ENCODE data around the gene ZCCHC7.

Gene ZCCHC7

DNA sequence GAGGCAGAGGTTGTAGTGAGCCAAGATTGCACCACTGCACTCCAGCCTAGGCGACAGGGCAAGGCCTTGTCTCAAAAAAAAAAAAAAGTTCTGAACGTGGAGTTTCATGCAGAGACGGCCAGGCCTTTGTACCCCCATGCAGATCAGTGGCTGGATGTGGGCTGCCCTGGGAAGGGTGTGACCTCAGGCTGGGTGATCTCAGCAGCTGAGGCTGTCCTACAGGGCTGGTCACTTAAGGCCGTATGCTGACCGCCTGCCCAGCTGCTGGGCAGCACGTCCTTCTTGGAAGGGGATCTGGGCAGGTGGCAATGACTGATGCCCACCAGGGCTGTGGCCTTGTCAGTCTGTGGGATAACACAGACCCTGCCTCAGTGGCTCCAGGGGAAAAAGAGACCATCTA lies 264.9 kb downstream of the ZCCHC7 start:
- Histone ChIP-seq H3K9me3 (ENCODE audit: control insufficient read depth, insufficient read depth, low read length) (peaks cover 7% of the 10 kb centered on the region; the same call in 1 of the 2 replicates), H3K4me2 (ENCODE audit: low read length) (peak overlapping the region; percentile 63), H3K27ac (ENCODE audit: low read depth, low read length) (peak overlapping the region; percentile 99), H3K79me2 (ENCODE audit: control insufficient read depth, low read length) (peaks cover 12% of the 10 kb centered on the region), H4K20me1 (ENCODE audit: control insufficient read depth, insufficient read depth, low read depth, low read length) (no peaks in the 10 kb centered on the region), H3F3A (ENCODE audit: control insufficient read depth, insufficient read depth) (peaks cover 41% of the 10 kb centered on the region), H3K4me1 (ENCODE audit: control insufficient read depth, low read length) (peaks cover 98% of the 10 kb centered on the region), H3K4me3 (ENCODE audit: low read length) (peak overlapping the region; percentile 63), H3K9me2 (replicated peaks; ENCODE audit: control insufficient read depth, low read length) (no peaks in the 10 kb centered on the region), H3K27me3 (ENCODE audit: control insufficient read depth, low read length) (no peaks in the 10 kb centered on the region), H3K36me3 (ENCODE audit: control insufficient read depth, low read length) (peaks cover 11% of the 10 kb centered on the region)
- TF ChIP-seq, protein P1, sequence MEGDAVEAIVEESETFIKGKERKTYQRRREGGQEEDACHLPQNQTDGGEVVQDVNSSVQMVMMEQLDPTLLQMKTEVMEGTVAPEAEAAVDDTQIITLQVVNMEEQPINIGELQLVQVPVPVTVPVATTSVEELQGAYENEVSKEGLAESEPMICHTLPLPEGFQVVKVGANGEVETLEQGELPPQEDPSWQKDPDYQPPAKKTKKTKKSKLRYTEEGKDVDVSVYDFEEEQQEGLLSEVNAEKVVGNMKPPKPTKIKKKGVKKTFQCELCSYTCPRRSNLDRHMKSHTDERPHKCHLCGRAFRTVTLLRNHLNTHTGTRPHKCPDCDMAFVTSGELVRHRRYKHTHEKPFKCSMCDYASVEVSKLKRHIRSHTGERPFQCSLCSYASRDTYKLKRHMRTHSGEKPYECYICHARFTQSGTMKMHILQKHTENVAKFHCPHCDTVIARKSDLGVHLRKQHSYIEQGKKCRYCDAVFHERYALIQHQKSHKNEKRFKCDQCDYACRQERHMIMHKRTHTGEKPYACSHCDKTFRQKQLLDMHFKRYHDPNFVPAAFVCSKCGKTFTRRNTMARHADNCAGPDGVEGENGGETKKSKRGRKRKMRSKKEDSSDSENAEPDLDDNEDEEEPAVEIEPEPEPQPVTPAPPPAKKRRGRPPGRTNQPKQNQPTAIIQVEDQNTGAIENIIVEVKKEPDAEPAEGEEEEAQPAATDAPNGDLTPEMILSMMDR (IDR thresholded peaks at IDR 0.05; ENCODE audit: low read depth, low read length, poor library complexity, severe bottlenecking): no peak
- TF ChIP-seq EZH2phosphoT487 (IDR thresholded peaks at IDR 0.05; ENCODE audit: borderline replicate concordance, low read length): no peak

DNA sequence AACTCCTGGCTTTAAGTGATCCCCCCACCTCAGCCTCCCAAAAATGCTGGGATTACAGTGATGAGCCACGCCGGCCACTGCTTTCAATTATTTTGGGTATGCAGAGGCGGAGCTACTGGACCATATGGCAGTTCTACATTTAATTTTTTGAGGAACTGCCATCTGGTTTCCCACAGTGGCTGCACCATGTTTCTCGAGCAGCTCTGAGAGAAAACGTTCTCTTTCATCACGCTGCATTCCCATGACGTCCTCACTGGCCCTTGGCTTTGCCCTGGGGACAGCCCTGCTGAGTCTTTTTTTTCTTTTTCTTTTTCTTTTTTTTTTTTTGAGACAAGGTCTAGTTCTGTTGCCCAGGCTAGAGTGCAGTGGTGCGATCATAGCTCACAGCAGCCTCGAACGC lies 266.6 kb downstream of the ZCCHC7 start:
- Histone ChIP-seq H3K9me2 (replicated peaks; ENCODE audit: control insufficient read depth, low read length) (no peaks in the 10 kb centered on the region), H3K4me1 (ENCODE audit: control insufficient read depth, low read length) (peaks cover 98% of the 10 kb centered on the region), H3K27me3 (ENCODE audit: control insufficient read depth, low read length) (no peaks in the 10 kb centered on the region), H3K4me3 (ENCODE audit: low read length) (peak overlapping the region; percentile 42), H3F3A (ENCODE audit: control insufficient read depth, insufficient read depth) (peaks cover 36% of the 10 kb centered on the region), H3K27ac (ENCODE audit: low read depth, low read length) (peak overlapping the region; percentile 99), H3K4me2 (ENCODE audit: low read length) (peak overlapping the region; percentile 63), H3K79me2 (ENCODE audit: control insufficient read depth, low read length) (peaks cover 12% of the 10 kb centered on the region), H3K9me3 (ENCODE audit: control insufficient read depth, insufficient read depth, low read length) (peaks cover 3% of the 10 kb centered on the region; the same call in 1 of the 2 replicates), H4K20me1 (ENCODE audit: control insufficient read depth, insufficient read depth, low read depth, low read length) (no peaks in the 10 kb centered on the region), H3K36me3 (ENCODE audit: control insufficient read depth, low read length) (peaks cover 10% of the 10 kb centered on the region)
- no peak for TF ChIP-seq EZH2phosphoT487 (IDR thresholded peaks at IDR 0.05; ENCODE audit: borderline replicate concordance, low read length)
- TF ChIP-seq, protein P1 (IDR thresholded peaks at IDR 0.05; ENCODE audit: low read depth, low read length, poor library complexity, severe bottlenecking): no peak

DNA sequence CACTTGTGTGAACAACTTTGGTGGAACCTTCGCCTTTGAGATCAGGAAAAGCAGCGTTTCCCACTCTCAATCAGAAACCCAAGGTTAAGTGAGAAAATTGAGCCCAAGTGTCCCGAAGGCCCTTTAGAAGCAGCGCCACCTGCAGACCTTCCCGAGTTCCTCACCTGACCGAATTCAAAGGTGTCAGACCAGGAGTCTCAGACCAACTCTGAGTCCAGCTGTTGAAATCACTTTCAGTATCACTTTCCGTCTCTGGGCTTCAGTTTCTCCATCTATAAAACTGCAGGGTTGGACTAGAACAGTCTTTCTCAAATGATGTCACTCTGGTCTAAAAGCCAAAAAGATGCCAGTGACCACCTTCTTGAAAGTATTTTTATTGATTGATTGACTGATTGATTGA lies 270.4 kb downstream of the ZCCHC7 start:
- peak overlapping the region; percentile 50 for H3K4me2 ChIP-seq (ENCODE audit: low read length)
- H3K9me2 ChIP-seq (replicated peaks; ENCODE audit: control insufficient read depth, low read length): no peaks in the 10 kb centered on the region
- H3K9me3 ChIP-seq (ENCODE audit: control insufficient read depth, insufficient read depth, low read length): no peaks in the 10 kb centered on the region
- peaks cover 98% of the 10 kb centered on the region for H3K4me1 ChIP-seq (ENCODE audit: control insufficient read depth, low read length)
- H3F3A ChIP-seq (ENCODE audit: control insufficient read depth, insufficient read depth): peaks cover 52% of the 10 kb centered on the region
- TF ChIP-seq, protein P1 (IDR thresholded peaks at IDR 0.05; ENCODE audit: low read depth, low read length, poor library complexity, severe bottlenecking): peak; percentile 82
- no peak for TF ChIP-seq EZH2phosphoT487 (IDR thresholded peaks at IDR 0.05; ENCODE audit: borderline replicate concordance, low read length)
- peak overlapping the region; percentile 93 for H3K27ac ChIP-seq (ENCODE audit: low read depth, low read length)
- H3K36me3 ChIP-seq (ENCODE audit: control insufficient read depth, low read length): peaks cover 22% of the 10 kb centered on the region
- H3K27me3 ChIP-seq (ENCODE audit: control insufficient read depth, low read length): no peaks in the 10 kb centered on the region
- H3K79me2 ChIP-seq (ENCODE audit: control insufficient read depth, low read length): no peaks in the 10 kb centered on the region
- peak overlapping the region; percentile 16 for H3K4me3 ChIP-seq (ENCODE audit: low read length)
- H4K20me1 ChIP-seq (ENCODE audit: control insufficient read depth, insufficient read depth, low read depth, low read length): no peaks in the 10 kb centered on the region
